Astrocyte of the cerebellum (primary cell): Measurements from ENCODE around the gene NBEAL2.

Experiments
- DNase-seq: peaks from one replicate; pipeline ENCODE4 v3.0.0-alpha.2; 2011; ENCODE audit warnings: low read depth
- H3K4me3 ChIP-seq: 2 replicates; pipeline ENCODE4 v1.5.1; 2011; ENCODE audit warnings: mild to moderate bottlenecking, low read depth, low read length, moderate library complexity
- in situ Hi-C: cut with HindIII; loops from 2 replicates; pipeline ENCODE4 v1.10.0; 2017; ENCODE audit warnings: low sequenced_read_pairs
- TF ChIP-seq, protein P1 (sequence below): IDR thresholded peaks from 2 replicates; pipeline ENCODE4 v1.5.1; 2012; ENCODE audit warnings: low read length, low read depth, moderate library complexity, mild to moderate bottlenecking; ENCODE audit errors: missing control alignments

Gene NBEAL2

DNA sequence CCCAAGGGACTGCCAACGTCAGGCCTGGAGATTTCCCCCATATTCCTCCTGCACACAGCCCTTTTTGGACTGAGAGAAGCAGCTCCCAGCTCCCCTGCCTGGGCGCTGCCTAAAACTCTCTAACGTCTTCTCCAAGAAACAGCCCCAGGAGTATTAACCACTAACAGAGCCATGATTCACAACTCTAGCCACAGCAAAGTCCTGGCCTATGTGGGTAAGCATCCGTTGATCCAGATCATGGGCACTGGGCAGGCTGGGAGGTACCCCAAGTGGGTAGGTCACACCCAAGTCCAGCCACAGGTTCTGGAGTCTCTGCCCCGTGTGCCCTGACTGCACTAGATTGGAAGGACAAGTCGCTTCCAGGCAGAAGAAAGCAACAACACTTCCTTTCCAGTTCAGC, 31.9 kb downstream of the NBEAL2 start:
- no peak overlapping the region for H3K4me3 ChIP-seq
- in situ Hi-C loops, result no loop called here
- TF ChIP-seq, protein P1, sequence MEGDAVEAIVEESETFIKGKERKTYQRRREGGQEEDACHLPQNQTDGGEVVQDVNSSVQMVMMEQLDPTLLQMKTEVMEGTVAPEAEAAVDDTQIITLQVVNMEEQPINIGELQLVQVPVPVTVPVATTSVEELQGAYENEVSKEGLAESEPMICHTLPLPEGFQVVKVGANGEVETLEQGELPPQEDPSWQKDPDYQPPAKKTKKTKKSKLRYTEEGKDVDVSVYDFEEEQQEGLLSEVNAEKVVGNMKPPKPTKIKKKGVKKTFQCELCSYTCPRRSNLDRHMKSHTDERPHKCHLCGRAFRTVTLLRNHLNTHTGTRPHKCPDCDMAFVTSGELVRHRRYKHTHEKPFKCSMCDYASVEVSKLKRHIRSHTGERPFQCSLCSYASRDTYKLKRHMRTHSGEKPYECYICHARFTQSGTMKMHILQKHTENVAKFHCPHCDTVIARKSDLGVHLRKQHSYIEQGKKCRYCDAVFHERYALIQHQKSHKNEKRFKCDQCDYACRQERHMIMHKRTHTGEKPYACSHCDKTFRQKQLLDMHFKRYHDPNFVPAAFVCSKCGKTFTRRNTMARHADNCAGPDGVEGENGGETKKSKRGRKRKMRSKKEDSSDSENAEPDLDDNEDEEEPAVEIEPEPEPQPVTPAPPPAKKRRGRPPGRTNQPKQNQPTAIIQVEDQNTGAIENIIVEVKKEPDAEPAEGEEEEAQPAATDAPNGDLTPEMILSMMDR, result no peak
- DNase-seq, result no peak

- no peak overlapping the region for H3K4me3 ChIP-seq
- in situ Hi-C loops, result no loop called here
- no peak for DNase-seq
- TF ChIP-seq, protein P1, result no peak
Observed at GRCh38 chr3:47012342-47013230, 33.1 kb downstream of the NBEAL2 start.

DNA sequence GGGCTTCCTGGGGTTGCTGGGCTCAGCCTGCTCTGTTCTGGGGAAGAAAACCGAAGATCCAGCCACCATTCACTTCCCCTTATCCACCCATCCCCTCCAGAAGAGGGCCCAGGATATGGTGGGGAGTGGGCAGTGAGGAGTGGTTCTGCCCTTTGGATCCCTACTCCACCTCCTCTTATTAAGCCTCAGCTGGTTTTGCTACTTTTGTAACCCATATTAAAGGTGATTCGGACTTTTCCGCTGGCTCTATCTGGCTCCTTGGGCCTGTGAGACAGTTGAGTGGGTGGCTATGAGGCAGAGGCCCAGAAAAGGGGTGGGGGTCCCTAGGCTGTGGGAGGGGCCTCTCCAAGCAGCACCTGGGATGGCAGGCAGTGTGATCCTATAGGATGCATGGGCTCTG, 33.8 kb downstream of the NBEAL2 start:
- DNase-seq, result no peak
- H3K4me3 ChIP-seq, result no peak overlapping the region
- TF ChIP-seq, protein P1, result no peak
- in situ Hi-C loops, result no loop called here

DNA sequence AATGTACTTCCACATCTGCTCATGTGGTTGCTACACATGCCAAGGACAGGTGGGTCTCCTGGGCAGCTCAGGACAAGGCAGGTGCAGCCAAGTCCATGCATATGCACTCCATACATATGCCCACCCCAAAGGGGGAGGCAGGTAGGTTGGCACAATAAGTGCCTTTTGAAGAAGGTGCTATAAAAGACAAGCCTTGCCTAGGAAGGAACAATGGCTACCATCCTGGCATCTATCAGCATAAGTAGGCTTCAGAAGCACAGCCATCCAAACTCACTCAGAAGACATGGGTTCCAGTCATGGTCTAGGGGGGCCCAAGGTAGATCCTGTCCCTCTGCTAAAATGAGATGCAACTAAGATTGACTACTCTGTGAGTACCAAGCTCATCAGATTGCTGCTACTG, 34.6 kb downstream of the NBEAL2 start:
- H3K4me3 ChIP-seq, result no peak overlapping the region
- in situ Hi-C loops, result no loop called here
- no peak for DNase-seq
- TF ChIP-seq, protein P1, result no peak

DNA sequence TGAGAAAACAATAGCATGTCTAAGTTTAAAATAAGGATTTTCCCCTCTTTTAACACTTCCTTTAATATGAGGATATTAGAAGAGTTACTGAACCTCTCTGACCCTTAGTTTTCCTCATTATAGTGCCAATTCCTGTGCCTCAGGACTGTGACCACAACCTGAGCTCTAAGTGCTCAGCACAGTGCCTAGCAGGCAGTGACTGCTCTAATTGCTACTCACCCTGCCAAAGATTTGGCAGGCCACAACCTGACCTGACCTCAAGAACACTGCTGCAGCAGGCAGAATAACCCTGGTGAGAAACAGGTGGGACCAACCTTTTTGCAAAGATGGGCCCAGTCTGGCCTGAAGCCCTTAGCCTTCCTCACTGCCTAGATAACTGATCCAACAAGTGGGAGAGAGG, 35.7 kb downstream of the NBEAL2 start:
- in situ Hi-C loops, result no loop called here
- no peak for DNase-seq

DNA sequence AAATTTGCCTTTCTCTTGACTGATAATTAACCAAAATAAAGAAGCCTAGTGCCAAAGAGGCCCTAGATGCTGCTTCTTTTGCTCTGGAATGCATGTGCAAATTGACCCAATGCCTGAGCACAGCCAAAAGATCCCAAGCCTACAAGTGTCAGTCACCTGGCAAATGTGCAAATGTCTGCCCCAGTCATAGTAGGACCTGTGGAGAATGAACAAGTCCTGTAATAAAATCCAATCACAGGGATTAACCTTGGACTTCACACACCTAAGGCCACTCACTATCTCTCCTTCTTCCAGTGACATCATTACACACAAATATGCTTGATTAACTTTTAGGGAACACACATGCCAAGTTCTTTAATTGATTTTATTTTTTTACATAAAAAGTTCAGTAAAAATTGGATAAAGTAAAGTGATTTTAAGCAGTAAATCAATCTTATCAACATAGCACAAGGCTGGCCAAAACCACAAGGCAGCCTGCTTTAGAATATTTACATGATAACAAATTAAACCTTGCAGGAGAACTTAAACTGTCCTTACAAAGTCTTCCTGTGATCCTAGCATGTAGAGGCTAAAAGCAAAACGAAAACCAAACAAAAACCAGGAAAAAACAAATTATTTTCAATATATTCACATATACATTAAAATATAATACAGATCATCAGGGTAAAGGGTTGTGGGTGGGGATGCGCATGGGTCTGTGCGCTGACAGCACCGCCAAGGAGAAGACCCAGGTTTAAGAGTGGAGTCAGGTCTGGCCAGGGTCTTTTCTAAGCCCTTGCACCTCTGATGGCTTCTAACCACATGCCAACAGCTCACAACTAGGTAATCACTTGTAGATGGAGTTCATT, 36.8 kb downstream of the NBEAL2 start:
- TF ChIP-seq, protein P1, result no peak
- in situ Hi-C loops, result no loop called here
- DNase-seq, result no peak
- H3K4me3 ChIP-seq, result no peak overlapping the region

More for the DNA sequence above, 35.7 kb downstream of the NBEAL2 start:
- TF ChIP-seq, protein P1, result no peak
- no peak overlapping the region for H3K4me3 ChIP-seq
